HG03025 (cell line): ENCODE results near the gene PLEKHM2.

ENCODE experiments used
- ATAC-seq: cut with Tn5 transposase; IDR thresholded peaks from one replicate; pipeline ENCODE4 v1.9.1; 2021; ENCODE audit warnings: mild to moderate bottlenecking, moderate library complexity; ENCODE audit not compliant: unreplicated experiment, low FRiP score

Gene PLEKHM2

DNA sequence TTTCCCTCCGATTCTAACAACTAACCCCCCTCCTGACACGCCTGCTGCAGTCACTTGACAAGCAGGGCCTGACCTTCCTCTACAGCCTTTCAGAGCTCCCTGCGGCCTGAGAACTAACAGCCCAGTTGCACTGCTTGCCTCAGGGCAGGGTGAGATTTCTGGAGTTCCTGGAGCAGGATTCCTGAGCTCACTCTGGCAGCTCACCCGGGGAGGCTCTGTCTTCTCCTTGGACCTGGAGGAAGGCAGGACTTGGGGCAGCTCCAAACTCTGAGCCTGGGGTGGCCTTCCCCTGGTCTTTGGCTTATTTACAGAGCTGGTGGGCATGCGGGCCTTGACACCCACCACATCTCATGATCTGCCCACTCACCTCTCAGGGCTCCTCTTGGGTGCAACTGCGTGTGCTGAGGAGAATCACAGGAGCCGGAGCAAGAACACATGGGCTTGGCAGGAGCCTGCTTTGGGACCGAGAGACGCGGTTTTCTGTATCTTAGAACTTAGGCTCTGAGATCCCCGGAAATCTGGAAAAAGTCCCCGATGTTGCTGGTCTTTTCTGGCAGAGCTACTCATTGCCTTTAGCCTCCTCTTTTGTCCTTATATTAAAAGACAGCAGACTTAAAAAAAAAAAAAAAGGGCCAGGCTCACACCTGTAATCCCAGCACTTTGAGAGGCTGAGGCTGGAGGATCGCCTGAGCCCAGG is 38.9 kb downstream of the PLEKHM2 start:
- ATAC-seq: no peak

GRCh38 chr1:15723631-15724246 is 39.6 kb downstream of the PLEKHM2 start:
- no peak for ATAC-seq

DNA sequence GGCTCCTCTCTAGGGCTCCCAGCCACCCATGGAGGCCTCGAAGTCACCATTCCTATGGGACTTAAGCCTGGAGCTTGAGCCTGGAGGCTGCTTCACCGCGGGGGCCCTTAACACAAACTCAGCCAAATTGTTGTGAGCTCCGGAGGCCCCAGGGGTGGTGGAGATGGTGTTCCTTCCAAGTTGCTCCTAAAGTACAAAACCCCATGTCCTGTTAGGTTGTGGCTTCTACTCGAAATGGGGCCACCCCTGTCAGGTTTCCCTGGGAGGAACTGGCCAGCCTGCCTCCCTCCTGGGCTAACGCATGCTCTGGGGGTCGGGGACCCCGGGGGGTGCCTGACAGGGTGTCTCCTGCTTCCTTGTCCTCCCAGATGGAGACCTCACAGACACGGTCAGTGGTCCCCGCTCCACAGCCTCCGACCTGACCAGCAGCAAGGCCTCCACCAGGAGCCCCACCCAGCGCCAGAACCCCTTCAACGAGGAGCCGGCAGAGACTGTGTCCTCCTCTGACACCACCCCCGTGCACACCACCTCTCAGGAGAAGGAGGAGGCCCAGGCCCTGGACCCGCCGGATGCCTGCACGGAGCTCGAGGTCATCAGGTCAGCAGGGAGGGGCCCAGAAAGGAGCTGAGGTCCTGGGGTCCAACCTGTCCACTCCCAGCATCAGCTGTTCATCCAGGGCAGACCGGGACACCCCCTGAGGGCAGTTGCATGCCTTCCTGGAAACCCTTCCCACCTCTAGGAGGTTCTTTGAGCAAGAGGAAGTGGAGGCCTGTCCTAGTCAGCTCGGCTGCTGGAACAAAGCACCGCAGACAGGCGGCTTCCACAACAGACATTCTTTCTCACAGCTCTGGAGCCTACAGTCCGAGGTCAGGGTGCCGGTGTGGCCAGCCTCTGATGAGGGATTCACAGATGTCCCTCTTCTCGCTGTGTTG is 41.1 kb downstream of the PLEKHM2 start:
- ATAC-seq: no peak

GRCh38 chr1:15726508-15726907 is 42.4 kb downstream of the PLEKHM2 start:
- no peak for ATAC-seq

- ATAC-seq: no peak
Observed at GRCh38 chr1:15727021-15727420, 42.9 kb downstream of the PLEKHM2 start.

DNA sequence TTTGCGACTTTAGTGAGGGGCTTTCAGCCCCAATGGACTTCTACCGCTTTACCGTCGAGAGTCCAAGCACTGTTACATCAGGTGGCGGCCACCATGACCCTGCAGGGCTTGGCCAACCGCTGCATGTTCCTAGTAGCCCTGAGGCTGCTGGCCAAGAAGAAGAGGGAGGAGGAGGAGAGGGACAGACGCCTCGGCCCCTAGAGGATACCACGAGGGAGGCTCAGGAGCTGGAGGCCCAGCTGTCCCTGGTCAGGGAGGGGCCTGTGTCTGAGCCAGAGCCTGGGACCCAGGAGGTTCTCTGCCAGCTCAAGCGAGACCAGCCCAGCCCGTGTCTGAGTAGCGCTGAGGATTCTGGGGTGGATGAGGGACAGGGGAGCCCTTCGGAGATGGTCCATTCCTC is 43.3 kb downstream of the PLEKHM2 start:
- ATAC-seq: no peak

DNA sequence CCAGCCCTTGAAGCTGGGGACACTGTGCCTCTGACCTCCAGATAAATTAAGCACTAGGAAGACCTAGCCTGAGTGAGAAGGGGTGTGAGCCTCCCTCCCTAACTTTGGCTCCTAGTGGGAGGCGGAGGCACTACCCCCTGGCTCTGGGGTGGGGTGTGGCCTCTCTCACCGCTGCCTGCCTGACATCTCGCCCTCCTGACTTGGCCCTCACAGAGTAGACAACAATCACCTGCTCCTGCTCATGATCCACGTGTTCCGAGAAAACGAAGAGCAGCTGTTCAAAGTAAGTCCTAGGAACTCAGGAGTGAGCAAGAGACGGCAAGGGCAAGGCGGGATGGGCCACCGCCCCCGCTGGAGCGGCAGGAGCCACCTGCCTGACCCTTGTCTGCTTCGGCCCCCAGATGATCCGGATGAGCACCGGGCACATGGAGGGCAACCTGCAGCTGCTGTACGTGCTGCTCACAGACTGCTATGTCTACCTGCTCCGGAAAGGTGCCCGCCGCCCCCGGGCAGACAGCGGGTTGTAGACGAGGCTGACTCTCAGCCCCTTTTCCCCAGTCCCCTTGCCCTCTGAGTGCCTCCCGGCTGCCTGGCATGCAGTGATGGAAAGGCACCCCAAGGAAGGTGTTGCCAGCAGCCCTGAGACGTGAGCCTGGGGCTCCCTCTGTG is 43.9 kb downstream of the PLEKHM2 start:
- no peak for ATAC-seq

- no peak for ATAC-seq
Observed at GRCh38 chr1:15728937-15729657, 45.0 kb downstream of the PLEKHM2 start.

GRCh38 chr1:15730423-15730822 is 46.3 kb downstream of the PLEKHM2 start:
- ATAC-seq: no peak

DNA sequence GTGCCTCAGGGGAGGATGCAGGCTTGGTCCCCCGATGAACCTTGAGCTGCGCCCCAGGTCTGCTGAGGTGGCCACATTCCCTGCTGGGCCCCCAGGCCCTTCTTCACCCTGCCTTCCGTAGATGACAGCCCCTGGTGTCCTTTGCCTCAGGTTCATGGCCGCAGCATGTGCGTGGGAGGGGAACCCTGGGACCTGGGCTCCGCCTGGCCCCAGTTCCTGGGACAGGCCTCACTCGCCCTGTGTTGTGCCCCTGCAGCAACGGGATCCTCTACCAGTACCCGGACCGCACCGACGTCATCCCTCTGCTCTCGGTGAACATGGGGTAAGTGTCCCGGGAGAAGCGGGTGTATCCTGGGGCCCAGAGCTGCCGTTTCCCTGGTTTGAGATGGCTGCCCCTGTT is 46.8 kb downstream of the PLEKHM2 start:
- no peak for ATAC-seq

DNA sequence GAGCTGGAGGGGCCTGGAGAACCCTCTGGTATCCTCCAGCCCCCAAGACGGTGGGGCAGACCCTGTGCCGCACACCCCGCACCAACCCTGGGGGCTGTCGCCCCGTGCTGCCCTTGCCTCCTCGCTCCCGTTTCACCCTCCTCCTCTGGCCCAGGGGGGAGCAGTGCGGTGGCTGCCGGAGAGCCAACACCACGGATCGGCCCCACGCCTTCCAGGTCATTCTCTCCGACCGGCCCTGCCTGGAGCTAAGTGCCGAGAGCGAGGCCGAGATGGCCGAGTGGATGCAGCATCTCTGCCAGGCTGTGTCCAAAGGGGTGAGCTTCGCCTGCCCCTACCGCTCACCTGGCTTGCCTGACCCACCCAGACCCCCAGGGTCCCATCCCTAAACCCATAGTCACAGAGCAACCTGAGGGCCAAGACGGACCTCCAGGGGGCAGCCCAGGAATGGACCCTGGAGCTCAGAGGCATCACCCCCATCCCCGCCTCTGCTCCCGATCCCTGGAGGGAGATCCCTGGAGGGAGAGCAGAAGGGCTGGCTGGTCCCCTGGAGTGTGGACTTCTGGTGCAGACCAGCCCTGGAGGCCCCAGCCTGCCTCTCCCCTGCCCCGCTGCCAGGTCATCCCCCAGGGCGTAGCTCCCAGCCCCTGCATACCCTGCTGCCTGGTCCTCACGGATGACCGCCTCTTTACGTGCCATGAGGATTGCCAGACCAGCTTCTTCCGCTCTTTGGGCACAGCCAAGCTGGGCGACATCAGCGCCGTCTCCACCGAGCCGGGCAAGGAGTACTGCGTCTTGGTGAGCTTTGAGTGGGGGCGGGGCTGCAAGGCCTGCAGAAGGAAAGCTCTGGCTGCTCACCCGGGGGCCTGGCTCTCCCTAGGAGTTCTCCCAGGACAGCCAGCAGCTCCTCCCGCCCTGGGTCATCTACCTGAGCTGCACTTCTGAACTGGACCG is 47.9 kb downstream of the PLEKHM2 start:
- ATAC-seq: no peak

- no peak for ATAC-seq
Observed at GRCh38 chr1:15732686-15733081, 48.6 kb downstream of the PLEKHM2 start.

GRCh38 chr1:15733218-15733725 is 49.2 kb downstream of the PLEKHM2 start:
- no peak for ATAC-seq

DNA sequence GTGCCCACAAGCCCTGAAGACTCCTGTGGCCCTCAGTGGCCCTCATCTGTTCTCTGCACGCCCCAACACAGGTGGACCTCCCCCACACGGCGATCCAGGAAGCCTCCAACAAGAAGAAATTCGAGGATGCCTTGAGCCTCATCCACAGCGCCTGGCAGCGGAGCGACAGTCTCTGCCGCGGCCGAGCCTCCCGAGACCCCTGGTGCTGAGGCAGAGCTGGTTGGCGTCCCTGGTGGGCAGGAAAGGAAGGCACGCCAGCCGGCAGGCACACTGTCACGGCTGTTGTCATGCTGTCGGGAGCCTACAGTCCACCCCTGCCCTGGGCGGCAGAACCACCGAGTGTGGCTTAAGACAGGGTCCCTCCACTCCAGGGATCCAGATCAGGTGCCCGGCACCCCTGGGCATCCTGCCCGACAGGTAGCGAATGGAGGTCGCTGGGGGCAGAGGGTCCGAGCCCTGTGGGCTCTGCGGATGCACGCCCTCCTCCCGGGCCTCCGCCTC is 49.7 kb downstream of the PLEKHM2 start:
- no peak for ATAC-seq

GRCh38 chr1:15734296-15734695 is 50.2 kb downstream of the PLEKHM2 start:
- ATAC-seq: no peak

DNA sequence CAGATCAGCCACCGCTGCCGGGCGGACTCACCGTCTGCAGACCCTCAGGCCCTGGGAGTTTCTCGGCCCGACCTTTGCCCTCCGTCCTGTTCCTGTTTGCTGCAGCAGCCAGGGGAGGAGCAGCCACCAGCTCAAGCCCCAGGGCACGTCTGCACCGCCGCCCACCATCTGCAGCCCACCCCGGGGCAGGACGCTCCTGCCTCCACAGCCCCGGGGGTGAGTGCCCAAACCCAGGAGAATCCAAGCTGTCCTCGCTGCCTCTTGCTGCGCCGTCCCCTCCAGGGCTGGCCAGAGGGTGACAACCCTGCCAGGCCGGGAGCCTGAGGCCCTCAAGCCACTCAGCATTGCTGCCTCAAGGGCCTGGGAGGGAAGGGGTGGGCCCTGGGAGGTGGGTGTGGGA is 50.8 kb downstream of the PLEKHM2 start:
- no peak for ATAC-seq

- ATAC-seq: no peak
Observed at GRCh38 chr1:15735304-15736037, 51.4 kb downstream of the PLEKHM2 start.
